GM21367 (cell line): ENCODE results near the gene GDF15.
A peak's percentile ranks its signal among the peaks of the same experiment; 100 is the strongest.
"Not testable (repeated sequence)": the region's sequence is repeated elsewhere in the genome, so short reads cannot be mapped to it uniquely, and the experiment has no call there.

ENCODE experiments used
- ATAC-seq: cut with Tn5 transposase; IDR thresholded peaks from one replicate; pipeline ENCODE4 v1.9.1; 2021; ENCODE audit not compliant: unreplicated experiment

The GDF15 gene

DNA sequence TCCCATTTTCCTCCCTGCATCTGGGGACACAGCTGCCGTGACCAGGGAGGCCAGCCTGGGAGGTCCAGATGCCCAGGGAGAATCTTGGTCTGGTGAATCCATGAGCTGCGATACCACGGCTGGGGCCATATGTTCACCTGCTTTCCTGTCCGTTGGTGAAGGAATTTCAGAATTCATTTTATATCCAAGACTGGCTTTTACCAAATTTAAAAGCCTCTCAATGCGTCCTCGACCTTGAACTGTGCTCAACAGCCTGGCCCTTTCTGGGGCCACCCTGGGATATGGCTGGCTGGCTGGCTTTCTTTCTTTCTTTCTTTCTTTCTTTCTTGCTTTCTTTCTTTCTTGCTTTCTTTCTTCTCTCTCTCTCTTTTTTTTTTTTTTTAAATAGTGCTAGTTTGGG, 22.2 kb upstream of the GDF15 start:
- no peak for ATAC-seq

DNA sequence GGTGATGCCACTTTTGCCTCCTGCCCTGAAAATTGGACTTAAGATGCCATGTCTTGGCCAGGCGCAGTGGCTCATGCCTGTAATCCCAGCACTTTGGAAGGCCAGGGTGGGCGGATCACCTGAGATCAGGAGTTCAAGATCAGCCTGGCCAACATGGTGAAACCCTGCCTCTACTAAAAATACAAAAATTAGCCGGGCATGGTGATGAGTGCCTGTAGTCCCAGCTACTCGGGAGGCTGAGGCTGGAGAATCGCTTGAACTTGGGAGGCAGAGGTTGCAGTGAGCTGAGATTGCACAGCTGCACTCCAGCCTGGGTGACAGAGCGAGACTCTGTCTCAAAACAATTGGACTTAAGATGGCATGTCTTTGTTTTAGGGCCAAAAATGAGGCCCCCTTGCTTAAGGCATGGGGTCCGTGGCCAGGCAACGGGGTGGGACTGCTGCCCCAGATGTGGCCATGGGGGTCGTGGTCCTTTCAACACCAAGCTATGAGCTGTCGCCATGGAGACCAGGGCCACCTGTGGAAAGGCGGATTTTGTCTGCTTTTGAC, 21.6 kb upstream of the GDF15 start:
- not testable (repeated sequence) for ATAC-seq

DNA sequence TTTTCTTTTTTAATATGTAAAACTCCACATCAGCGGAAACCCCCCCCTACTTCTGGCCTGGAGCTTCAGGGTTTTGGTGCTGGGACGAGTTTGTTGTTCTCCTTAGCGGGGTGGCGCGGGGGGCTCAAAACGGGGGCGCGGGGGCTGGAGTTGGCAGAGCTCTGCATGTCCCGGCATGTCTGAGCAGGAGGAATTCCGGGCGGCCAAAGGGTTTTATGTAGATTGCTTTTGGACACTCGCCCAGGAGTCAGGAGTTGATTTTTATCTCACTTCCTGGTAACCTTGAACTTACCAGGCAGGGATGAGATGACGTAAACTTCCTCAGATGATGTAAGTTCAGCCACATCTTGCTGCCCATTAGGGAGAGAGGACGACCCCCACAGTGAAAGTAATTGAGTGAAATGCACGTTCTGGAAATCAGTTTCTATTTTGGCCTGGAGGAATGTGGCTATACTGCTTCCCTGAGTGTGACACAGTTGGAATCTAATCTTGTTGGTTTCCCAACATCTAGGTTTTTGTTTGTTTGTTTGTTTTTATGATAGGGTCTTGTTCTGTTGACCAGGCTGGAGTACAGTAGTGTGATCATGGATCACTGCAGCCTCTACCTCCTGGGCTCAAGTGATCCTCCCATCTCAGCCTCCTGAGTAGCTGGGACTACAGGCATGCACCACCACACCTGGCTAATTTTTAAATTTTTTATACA, 21.0 kb upstream of the GDF15 start:
- no peak for ATAC-seq

DNA sequence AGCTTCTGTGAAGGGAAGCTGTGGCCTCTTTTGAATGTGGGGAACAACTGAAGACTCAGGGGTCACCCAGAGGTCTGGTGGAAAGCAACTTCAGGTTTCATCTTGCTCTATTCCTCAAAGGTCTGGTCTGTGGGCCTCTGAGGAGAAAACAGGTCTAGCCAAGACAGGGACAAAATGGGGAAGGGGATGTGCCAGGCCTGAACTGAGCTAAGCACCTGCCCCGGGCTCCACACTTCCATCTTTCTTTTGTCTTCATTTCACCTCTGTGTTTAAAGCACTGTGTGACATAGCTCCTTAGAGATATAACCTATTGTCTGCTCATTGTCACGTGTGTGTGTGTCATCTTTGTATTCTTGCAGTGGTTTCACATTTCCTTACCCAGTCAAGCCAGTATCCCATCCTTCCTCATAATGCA, 19.9 kb upstream of the GDF15 start:
- ATAC-seq: no peak

DNA sequence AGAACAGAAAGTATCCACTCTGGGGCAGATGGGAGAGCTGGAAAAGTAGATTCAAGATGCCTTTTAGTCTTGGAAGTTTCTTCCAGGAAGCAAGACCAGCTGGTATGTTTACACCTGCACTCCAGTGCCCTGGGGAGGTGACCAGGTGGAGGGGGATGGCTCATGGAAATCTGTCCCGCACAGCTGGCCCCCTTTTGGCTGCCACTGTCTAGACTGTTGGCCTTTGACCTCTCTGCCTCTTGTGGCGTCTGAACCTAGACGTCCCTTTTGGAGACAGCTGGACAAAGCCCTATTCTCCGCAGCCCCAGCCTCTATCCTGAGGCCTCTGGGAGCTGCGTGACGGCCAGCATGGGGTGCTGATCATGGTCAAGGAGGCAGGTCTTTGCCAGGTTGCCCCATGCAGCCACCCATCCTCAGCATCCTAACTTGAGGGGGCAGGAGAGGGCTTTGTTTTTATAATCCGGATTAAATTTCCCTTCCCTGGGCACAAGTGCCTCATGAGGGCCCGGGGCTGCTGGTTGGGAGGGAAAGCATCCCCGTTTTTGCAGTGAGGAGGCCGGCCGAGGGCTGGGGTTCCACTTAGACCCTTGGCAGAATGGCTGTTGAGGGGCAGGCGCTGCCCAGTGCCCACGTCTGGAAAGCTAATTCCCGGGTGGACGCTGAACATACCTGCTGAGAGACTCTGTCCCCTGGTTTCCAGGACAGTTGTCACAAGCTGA, 17.3 kb upstream of the GDF15 start:
- ATAC-seq: no peak

DNA sequence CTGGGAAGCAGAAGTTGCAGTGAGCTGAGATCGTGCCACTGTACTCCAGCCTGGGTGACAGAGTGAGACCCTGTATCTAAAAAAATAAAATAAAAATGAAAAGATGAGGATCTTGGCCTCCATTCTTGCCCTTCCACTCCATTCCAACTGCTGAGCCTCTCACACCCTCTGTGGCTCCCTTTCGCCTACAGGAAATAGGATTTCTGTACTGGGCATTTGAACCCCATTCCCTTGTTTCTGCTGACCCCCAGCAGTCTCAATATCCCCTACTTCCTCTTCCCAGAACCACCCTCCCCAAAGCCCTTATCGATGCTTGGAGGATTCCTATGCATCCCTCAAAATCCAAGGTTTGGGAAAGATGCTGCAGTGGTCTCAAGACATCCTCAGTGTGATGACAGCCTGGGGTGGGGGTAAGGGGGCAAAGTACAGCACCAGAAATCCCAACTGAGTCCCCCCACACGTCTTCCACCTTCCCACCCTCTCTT, 12.5 kb upstream of the GDF15 start:
- ATAC-seq: no peak

DNA sequence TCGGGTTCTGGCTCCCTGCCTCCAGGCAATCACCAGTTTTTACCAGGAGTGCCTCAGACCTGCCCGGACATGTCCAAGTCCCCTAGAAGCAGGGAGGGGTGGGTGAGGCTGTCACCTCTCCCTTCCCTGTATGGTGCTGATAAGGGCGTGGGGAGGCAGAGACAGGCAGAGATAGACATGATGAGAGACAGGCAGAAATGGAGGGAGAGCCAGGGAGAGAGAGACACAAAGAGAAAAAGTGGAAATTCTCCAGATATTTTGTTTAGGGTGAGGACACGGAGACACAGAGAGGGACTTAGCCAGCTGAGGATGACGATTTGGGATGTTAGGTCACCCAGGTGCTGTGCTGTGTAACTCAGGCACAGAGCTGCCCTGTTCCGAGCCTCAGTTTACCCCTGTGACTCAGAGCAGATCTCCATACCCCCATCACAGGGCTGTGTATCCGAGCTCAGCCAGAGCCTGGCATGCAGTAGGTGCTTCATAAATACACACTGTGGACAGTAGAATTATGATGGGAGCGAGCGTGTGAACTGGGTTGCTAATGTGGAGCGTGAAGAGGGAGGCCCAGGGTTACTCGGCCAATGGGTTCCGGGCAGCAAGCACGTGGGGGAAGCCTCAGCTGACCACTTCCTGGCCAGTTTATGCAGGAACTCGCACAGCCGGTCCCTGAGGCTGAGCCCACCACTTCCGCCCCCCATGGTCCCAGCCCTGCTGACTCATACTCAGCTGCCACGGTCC, 11.9 kb upstream of the GDF15 start:
- ATAC-seq: peak; percentile 78

DNA sequence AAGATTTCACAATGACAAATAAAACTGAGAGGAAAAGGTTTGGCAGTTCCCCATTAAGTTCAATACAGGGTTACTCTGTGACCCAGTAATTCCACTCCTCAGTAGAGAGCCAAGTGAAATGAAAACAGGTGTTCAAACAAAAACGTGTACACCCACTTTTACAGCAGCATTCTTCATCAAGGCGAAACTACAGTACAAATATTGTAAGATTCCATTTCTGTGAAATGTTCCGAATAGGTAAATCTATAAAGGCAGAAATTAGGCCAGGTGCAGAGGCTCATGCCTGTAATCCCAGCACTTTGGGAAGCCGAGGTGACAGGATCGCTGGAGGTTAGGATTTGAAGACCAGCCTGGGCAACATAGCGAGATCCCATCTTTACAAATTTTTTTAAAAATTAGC, 8.9 kb upstream of the GDF15 start:
- ATAC-seq: no peak

DNA sequence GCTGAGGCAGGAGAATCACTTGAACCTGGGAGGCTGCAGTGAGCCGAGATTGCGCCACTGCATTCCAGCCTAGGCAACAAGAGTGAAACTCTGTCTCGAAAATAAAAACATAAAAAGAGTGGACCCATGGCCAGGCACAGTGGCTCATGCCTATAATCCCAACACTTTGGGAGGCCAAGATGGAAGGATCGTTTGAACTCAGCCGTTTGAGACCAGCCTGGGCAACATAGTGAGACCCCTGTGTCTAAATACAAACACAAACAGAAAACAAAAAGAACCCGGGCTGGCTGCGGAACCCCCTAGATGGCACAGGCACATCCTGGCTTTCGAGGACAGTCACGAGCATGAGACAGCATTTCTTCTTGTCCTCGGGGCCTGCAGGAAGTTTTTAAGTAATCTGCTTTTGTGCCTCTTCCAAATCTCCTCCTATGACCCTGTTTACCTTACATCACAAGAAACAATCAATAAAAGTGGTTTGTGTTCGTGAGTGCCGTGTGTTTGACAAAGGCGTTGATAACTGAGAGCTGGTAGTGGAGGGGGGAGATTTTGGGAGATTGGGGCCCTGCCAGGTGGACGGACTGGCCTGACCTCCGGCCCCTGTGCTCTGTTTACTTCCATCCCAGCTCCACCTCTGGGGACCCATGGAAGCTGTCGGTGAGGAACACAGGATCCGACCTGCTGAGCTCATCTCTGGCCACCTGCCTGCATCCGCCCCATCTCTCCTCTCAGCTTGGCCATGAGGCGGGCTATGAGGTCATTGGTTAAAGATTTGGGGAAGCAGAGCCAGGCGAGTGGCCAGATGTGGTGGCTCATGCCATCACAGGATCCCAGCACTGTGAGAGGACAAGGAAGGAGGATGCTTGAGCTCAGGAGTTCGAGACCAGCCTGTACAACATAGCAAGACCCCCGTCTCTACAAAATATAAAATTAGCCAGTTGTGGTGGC, 5.9 kb upstream of the GDF15 start:
- no peak for ATAC-seq

DNA sequence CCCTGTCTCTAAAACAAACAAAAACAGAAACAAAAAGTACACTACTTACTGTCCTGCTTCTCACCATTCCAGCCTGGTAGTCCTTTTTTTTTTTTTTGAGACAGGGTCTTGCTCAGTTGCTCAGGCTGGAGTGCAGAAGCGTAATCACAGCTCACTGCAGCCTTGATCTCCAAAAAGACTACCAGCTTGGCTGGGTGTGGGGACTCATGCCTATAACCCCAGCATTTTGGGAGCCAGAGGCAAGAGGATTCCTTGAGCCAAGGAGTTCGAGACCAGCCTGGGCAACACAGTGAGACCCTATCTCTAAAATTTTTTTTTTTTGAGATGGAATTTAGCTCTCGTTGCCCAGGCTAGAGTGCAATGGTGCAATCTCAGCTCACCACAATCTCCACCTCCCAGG, 5.1 kb upstream of the GDF15 start:
- no peak for ATAC-seq

DNA sequence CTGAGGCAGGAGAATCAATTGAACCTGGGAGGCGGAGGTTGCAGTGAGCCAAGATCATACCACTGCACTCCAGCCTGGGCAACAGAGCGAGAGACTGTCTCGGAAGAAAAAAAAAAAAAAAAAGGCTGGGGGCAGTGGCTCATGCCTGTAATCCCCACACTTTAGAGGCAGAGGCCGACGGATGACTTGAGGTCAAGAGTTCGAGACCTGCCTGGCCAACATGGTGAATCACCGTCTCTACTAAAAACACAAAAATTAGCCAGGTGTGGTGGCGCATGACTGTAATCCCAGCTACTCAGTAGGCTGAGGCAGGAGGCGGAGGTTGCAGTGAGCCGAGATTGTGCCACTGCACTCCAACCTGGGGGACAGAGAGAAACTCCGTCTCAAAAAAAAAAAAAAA, 2.3 kb upstream of the GDF15 start:
- ATAC-seq: not testable (repeated sequence)

DNA sequence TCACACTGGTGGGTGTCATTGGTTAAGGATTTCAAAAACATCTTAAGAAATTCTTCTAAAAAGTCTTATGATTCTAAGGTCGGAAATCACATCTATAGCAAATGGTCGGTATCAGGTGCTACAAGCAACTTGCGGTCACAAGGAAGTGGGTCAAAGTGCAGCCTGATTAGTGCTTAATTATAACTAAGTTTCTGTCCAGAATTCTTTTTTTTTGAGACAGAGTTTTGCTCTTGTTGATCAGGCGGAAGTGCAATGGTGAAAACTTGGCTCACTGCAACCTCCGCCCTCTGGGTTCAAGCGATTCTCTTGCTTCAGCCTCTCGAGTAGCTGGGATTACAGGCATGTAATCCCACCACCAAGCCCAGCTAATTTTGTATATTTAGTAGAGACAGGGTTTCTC, 1.2 kb upstream of the GDF15 start:
- no peak for ATAC-seq

DNA sequence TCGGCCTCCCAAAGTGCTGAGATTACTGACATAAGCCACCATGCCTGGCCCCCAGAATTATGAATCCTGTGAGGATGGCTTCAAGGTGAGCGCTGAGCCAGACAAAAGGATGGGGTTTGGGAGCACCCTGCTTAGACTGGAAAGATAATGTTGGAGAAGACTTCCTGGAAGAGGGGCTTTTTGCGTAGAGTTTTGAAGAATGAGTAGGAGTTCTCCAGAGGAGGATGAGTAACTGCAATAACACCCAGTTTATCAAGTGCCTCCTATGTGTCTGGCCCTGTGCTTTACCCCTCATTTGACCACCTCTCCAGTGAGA, 641 bp upstream of the GDF15 start:
- ATAC-seq: no peak

DNA sequence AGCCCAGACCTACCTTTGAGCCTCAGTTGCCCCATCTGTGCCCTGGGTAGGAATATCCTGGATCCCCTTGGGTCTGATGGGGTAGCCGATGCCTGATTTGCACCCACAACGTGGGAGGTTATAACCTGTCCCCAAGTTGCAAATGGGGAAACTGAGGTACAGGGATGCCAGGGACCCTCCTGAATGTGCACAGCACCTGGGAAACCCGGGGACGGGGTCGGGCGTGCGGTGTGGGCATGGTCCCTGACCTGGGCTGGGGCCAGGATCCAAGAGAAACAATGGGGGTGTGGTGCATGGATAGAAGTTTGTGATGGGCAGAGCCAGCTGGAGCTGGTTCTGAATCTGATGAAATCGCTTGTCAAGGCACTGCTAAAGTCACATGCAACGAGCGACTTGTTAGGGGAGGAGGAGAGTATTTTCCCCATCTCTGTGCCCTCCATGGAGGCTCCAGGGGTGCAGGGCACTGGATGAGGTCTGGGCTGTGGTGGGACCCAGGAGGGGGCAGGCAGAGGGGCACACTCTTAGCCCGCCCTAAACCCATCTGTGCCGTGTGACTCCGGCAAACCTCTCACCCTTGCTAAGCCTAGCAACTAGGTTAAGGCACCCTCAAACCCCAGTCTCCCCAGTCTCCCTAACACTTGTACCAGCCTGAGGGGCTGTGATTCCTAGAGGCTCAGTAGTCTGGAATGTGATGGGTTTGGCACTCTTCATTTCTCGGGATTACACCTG, 749 bp downstream of the GDF15 start:
- ATAC-seq: no peak

DNA sequence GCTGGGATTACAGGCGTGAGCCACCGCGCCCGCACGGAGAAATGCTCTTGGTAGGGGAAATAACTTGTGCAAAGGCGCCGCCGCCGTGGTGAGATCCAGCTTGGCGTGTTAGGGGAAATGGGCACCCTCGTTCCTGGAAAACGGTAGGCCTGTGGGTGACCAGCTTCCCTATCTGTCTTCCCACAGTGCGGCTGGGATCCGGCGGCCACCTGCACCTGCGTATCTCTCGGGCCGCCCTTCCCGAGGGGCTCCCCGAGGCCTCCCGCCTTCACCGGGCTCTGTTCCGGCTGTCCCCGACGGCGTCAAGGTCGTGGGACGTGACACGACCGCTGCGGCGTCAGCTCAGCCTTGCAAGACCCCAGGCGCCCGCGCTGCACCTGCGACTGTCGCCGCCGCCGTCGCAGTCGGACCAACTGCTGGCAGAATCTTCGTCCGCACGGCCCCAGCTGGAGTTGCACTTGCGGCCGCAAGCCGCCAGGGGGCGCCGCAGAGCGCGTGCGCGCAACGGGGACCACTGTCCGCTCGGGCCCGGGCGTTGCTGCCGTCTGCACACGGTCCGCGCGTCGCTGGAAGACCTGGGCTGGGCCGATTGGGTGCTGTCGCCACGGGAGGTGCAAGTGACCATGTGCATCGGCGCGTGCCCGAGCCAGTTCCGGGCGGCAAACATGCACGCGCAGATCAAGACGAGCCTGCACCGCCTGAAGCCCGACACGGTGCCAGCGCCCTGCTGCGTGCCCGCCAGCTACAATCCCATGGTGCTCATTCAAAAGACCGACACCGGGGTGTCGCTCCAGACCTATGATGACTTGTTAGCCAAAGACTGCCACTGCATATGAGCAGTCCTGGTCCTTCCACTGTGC, 2.4 kb downstream of the GDF15 start:
- no peak for ATAC-seq

DNA sequence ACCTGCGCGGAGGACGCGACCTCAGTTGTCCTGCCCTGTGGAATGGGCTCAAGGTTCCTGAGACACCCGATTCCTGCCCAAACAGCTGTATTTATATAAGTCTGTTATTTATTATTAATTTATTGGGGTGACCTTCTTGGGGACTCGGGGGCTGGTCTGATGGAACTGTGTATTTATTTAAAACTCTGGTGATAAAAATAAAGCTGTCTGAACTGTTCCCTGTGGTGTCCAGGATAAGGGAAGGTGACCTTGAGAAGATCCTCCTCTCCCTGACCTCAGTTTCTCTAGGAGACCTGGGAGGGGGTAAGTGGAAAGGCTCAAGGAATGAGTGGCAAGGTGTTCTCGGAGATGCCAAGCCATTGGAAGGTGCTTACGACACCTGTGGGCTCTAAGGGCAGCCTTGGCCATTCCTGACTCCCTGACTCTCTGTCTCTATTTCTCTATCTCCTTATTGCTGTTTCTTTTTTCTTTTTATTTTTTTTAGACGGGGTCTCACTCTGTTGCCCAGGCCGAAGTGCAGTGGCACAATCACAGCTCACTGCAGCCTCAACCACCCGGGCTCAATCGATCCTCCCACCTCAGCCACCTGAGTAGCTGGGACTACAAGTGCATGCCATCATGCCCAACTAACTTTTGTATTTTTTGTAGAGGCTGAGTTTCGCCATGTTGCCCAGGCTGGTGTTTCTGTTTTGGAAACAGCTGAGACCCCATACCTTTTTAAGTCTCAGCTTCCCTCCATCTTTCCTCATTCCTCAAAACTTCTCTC, 3.2 kb downstream of the GDF15 start:
- no peak for ATAC-seq

DNA sequence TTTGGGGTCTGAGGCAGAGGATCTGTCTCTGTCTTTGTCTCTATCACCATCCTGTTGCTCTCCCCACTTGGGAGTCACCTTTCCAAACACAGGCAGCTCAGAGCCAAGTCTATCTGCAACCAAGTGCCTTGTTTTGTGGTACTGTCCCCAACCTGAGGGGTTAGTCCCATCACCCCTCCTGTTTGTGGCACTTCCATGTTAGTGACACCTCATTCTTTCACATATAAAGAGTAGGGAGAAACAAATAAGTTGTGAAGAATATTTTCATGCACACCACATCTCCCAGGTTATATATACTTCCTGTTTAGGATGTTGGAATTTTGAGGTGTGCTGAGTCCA, 3.7 kb downstream of the GDF15 start:
- no peak for ATAC-seq

DNA sequence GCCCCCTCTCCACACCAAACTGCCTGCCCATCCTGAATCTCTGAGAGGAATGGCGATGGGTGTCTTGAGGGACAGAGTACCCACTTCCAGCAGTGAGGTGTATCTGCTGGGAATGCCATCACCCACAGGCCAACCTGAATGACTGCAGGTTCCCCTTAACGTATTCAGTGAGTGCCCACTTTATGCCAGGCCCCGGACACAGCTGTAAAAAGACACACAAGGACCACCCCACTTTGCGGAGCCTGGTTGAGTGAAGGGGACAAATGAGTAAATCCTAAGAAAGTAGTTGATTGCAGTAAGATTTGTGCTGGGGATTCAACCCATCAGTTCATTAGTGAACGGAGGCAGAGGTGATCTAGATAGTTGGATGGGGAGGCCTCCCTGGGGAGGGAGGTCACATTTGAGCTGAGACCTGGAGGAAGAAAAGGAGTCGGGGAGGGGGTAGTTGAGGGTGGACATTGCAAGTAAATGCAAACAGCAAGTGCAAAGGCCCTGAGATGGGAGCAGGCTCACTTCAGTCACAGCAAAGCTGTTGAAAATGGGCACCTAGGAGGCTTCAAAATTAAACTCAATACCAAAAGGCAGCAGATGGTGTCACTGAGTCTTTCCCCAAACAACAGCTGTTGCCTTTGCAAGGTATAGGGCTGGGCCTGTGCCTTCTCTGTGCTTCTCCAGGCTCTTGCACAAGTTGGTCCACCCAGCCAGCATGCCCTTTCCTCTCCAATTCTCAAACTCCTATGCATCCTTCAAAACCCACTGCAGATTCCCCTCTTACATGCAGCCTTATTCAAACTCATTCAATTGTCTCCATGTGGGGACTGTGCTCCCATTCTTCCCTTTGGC, 4.3 kb downstream of the GDF15 start:
- ATAC-seq: no peak
